GM12891 (cell line): Measurements from ENCODE around the gene MRTFB.

ENCODE experiments used
- PAX5 ChIP-seq: IDR thresholded peaks from 2 replicates; pipeline ENCODE4 v1.6.1; 2011; ENCODE audit warnings: low read length, moderate library complexity, mild to moderate bottlenecking; ENCODE audit not compliant: insufficient read depth, severe bottlenecking
- POLR2A ChIP-seq: IDR thresholded peaks from 2 replicates; pipeline ENCODE4 v1.6.1; 2011; ENCODE audit warnings: low read depth, low read length, control low read depth
- POLR2AphosphoS5 ChIP-seq: IDR thresholded peaks from 2 replicates; pipeline ENCODE4 v1.6.1; 2011; ENCODE audit warnings: low read depth, low read length, control low read depth
- POU2F2 ChIP-seq: IDR thresholded peaks from 2 replicates; pipeline ENCODE4 v1.6.1; 2011; ENCODE audit warnings: low read depth, mild to moderate bottlenecking, control low read depth, low read length, moderate library complexity
- SPI1 ChIP-seq: IDR thresholded peaks from 2 replicates; pipeline ENCODE4 v1.6.1; 2011; ENCODE audit warnings: low read depth, low read length, control low read depth
- TAF1 ChIP-seq: IDR thresholded peaks from 2 replicates; pipeline ENCODE4 v1.6.1; 2011; ENCODE audit warnings: low read depth, low read length, control low read depth

- TF ChIP-seq POU2F2 (no peak), POLR2AphosphoS5 (no peak), POLR2A (no peak), TAF1 (no peak), SPI1 (no peak), PAX5 (no peak)
These were observed 34.7 kb downstream of the MRTFB start for GRCh38 chr16:14105760-14106375.
